Endodermal cell (in vitro differentiated cells): ENCODE results near the gene NXPH3. TPM values are rescaled to one million over a fixed set of nuclear protein-coding genes. Genes with fewer than 3 reads are reported as not detected.

Experiments used
- DNase-seq: peaks from one replicate; pipeline ENCODE4 v3.0.0-alpha.2; 2017
- H3K27ac ChIP-seq: 2 replicates; pipeline ENCODE4 v1.5.1; 2013; ENCODE audit warnings: mild to moderate bottlenecking, low read depth, low read length, moderate library complexity
- H3K27me3 ChIP-seq: 2 replicates; pipeline ENCODE4 v1.6.1; 2013; ENCODE audit warnings: mild to moderate bottlenecking, low read length, moderate library complexity; ENCODE audit not compliant: insufficient read depth, control insufficient read depth, poor library complexity, severe bottlenecking
- H3K36me3 ChIP-seq: 2 replicates; pipeline ENCODE4 v1.7.0; 2013; ENCODE audit warnings: mild to moderate bottlenecking, low read length, moderate library complexity; ENCODE audit not compliant: control insufficient read depth, insufficient read depth
- H3K4me1 ChIP-seq: one replicate; pipeline ENCODE4 v1.7.0; 2013; ENCODE audit warnings: low read length; ENCODE audit not compliant: control insufficient read depth, insufficient read depth
- H3K4me3 ChIP-seq: 2 replicates; pipeline ENCODE4 v1.5.1; 2013; ENCODE audit warnings: mild to moderate bottlenecking, low read length, moderate library complexity
- H3K9ac ChIP-seq: 2 replicates; pipeline ENCODE4 v1.6.1; 2013; ENCODE audit warnings: mild to moderate bottlenecking, low read length, moderate library complexity; ENCODE audit not compliant: poor library complexity, severe bottlenecking; ENCODE audit errors: extremely low read depth
- H3K9me3 ChIP-seq: 2 replicates; pipeline ENCODE4 v1.6.1; 2013; ENCODE audit warnings: mild to moderate bottlenecking, low read length, moderate library complexity; ENCODE audit not compliant: control insufficient read depth
- H3K27ac Mint-ChIP-seq: 2 replicates; pipeline ENCODE4 v1.8.0; 2020; ENCODE audit warnings: mixed read lengths
- H3K27me3 Mint-ChIP-seq: 2 replicates; pipeline ENCODE4 v1.8.0; 2021; ENCODE audit warnings: mild to moderate bottlenecking, mixed read lengths; ENCODE audit not compliant: insufficient read depth
- H3K36me3 Mint-ChIP-seq: 2 replicates; pipeline ENCODE4 v1.8.0; 2020; ENCODE audit warnings: low read depth, mixed read lengths
- H3K4me1 Mint-ChIP-seq: 2 replicates; pipeline ENCODE4 v1.8.0; 2020; ENCODE audit warnings: mixed read lengths
- H3K4me3 Mint-ChIP-seq: 2 replicates; pipeline ENCODE4 v1.8.0; 2020; ENCODE audit warnings: mild to moderate bottlenecking, moderate library complexity, mixed read lengths
- H3K9me3 Mint-ChIP-seq: 2 replicates; pipeline ENCODE4 v1.8.0; 2020; ENCODE audit warnings: mild to moderate bottlenecking, mixed read lengths
- WGBS, 2 experiments: methylation state at CpG; one replicate each; pipeline versions ENCODE4 v1.1.5 to v1.1.7; 2013; ENCODE audit warnings: missing lambda C conversion rate in 2 of 2, mixed read lengths in 1 of 2; ENCODE audit not compliant: insufficient coverage in 1 of 2, insufficient read length in 1 of 2; 5-methylcytosine and 5-hydroxymethylcytosine counted together
- total RNA-seq, 2 donors: library from RNA; stranded (reverse); fragmentation: NEBNext Ultra II Directional in 1 of 2; extraction: Animal tissue kit (Norgen Biotek cat#: 25700) in 1 of 2; gene quantifications; 2 replicates in 1 of 2; 3 replicates in 1 of 2; pipeline ENCODE4 v1.2.1, GENCODE V29; 2021
- TF ChIP-seq, protein P1 (sequence below): fragments of 200-600 bp; sonication (generic); conservative IDR thresholded peaks from 2 replicates; pipeline ENCODE4 v1.5.0; 2021; ENCODE audit warnings: antibody characterized with exemption, mild to moderate bottlenecking

The NXPH3 gene
- total RNA-seq, 2 donors from 2014 or later, result 3.0 to 5.9 TPM

DNA sequence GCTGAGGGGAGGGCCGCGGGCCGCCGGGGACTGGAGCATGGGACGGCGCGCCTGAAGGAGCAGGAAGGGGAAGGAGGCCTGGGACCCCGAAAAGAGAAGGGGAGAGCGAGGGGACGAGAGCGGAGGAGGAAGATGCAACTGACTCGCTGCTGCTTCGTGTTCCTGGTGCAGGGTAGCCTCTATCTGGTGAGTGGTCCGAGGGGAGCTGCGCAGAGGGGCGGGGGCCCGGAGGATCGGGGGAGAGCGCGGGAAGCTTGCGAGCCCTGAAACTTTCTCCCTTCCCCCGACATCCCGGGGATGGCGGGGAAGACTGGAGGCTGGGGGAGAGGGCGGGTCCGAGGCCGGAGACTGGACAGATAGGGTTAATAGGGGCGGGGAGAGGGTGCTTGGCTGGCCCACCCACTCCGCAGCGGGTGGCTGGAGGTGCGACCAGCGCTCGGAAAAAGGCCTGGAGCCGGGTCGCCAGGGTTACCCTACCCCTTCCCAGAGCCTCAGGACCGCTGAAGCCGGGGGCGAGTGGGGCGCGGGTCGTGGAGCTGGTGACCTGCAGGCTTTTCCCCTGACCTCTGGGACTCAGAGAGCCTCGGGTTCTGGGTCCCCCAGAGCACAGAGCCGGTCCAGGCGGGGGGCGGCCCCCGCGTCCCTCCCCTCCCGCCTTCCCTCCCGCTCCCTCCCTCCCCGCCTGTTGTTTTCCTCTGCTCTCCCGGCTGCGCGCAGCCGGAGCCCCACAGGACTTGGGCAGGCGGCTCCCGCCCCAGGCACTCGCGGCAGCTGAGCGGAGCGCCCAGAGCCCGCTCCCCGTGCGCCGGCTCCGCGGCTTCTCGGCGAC, 631 bp downstream of the NXPH3 start:
- Mint-ChIP-seq H3K27me3 (peaks cover 55% of the 10 kb centered on the region), H3K36me3 (no peaks in the 10 kb centered on the region), H3K4me1 (no peaks in the 10 kb centered on the region), H3K4me3 (peak overlapping the region; percentile 84), H3K9me3 (no peaks in the 10 kb centered on the region), H3K27ac (no peak overlapping the region)
- no peaks in the 10 kb centered on the region for H3K4me1 ChIP-seq
- H3K4me3 ChIP-seq, result peak overlapping the region; percentile 83
- no peak overlapping the region for H3K27ac ChIP-seq
- WGBS, 2 experiments, result 0 to 1% methylated on average over 6 to 65 of the region's 68 CpGs
- peak; percentile 96 for DNase-seq
- peak overlapping the region; percentile 36 for H3K9ac ChIP-seq
- H3K36me3 ChIP-seq, result no peaks in the 10 kb centered on the region
- TF ChIP-seq, protein P1, sequence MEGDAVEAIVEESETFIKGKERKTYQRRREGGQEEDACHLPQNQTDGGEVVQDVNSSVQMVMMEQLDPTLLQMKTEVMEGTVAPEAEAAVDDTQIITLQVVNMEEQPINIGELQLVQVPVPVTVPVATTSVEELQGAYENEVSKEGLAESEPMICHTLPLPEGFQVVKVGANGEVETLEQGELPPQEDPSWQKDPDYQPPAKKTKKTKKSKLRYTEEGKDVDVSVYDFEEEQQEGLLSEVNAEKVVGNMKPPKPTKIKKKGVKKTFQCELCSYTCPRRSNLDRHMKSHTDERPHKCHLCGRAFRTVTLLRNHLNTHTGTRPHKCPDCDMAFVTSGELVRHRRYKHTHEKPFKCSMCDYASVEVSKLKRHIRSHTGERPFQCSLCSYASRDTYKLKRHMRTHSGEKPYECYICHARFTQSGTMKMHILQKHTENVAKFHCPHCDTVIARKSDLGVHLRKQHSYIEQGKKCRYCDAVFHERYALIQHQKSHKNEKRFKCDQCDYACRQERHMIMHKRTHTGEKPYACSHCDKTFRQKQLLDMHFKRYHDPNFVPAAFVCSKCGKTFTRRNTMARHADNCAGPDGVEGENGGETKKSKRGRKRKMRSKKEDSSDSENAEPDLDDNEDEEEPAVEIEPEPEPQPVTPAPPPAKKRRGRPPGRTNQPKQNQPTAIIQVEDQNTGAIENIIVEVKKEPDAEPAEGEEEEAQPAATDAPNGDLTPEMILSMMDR, result no peak
- H3K27me3 ChIP-seq, result peaks cover 57% of the 10 kb centered on the region
- no peaks in the 10 kb centered on the region for H3K9me3 ChIP-seq

DNA sequence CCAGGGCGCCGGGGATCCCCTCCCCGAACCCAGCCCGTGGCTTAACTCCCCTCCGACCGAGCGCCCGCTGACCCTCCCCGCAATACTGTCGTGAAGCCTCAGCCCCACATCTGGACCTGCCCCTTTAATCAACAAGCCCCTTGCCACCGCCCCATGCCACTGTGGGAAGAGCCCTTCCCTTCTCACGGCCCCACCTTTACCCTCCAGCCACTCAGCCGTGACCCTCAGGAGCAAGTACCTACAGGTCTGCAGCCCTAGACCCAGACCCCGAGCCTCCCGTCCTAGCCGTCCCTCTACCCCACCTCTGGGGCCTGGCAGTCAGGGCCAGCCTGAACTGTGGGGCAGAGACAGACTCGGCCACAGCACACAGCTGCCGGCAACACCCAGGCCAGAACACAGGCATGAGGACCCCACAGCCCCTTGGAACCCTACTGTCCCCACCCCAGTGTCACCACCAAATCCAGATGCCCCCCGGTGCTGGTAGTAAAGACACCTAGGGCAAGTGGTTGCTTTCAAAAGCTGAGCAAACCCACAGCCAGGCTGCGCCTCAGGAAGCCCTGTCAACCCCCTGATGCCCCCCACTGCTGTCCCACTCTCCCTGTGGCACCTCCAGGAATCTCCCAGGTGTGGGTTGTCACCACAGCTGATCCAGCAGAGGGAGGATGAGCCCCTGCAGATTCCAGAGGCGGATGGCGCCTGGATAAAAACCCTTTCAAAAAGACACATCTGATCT, 1.4 kb downstream of the NXPH3 start:
- Mint-ChIP-seq H3K36me3 (no peaks in the 10 kb centered on the region), H3K27me3 (peaks cover 47% of the 10 kb centered on the region), H3K27ac (peak overlapping the region; percentile 77), H3K9me3 (no peaks in the 10 kb centered on the region), H3K4me1 (no peaks in the 10 kb centered on the region), H3K4me3 (peak overlapping the region; percentile 84)
- Histone ChIP-seq H3K4me3 (peak overlapping the region; percentile 83), H3K4me1 (no peaks in the 10 kb centered on the region), H3K27ac (no peak overlapping the region), H3K9ac (peak overlapping the region; percentile 36), H3K36me3 (no peaks in the 10 kb centered on the region), H3K9me3 (no peaks in the 10 kb centered on the region), H3K27me3 (peaks cover 49% of the 10 kb centered on the region)
- 0 to 20% methylated on average over 7 to 22 of the region's 22 CpGs for WGBS, 2 experiments
- DNase-seq, result no peak
- TF ChIP-seq, protein P1, result no peak

DNA sequence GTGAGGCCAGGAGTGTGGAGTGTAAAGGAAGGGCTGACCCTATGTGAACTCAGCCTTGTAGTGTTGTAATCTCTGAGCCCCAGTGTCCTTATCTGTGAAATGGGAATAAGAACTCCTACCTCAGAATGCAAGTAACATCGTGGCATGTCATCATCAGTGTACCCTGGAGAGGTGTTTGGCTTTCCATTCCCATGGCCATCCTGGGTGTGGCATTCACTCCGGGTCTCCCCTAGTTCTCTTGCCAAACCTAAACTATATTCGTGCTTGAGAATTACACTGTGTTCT, 1.9 kb downstream of the NXPH3 start:
- no peak overlapping the region for H3K4me3 ChIP-seq
- 40 to 78% methylated on average over 1 to 3 of the region's 3 CpGs for WGBS, 2 experiments
- no peaks in the 10 kb centered on the region for H3K9me3 Mint-ChIP-seq
- H3K4me3 Mint-ChIP-seq, result peak overlapping the region; percentile 84
- no peaks in the 10 kb centered on the region for H3K4me1 ChIP-seq
- H3K36me3 Mint-ChIP-seq, result no peaks in the 10 kb centered on the region
- no peak overlapping the region for H3K27ac ChIP-seq
- H3K9ac ChIP-seq, result no peak overlapping the region
- H3K36me3 ChIP-seq, result no peaks in the 10 kb centered on the region
- no peak for DNase-seq
- no peaks in the 10 kb centered on the region for H3K4me1 Mint-ChIP-seq
- peaks cover 44% of the 10 kb centered on the region for H3K27me3 ChIP-seq
- H3K9me3 ChIP-seq, result no peaks in the 10 kb centered on the region
- H3K27ac Mint-ChIP-seq, result no peak overlapping the region
- peaks cover 42% of the 10 kb centered on the region for H3K27me3 Mint-ChIP-seq
- TF ChIP-seq, protein P1, result no peak
